BLaER1 treated with 17β-estradiol and CSF1 and Interleukin-3, amounts not matched to agents 10 nM and 100 nM (cell line): ENCODE data around the gene PAK2.
"Not testable (repeated sequence)": the region's sequence is repeated elsewhere in the genome, so short reads cannot be mapped to it uniquely, and the experiment has no call there.

ENCODE experiments used
- H3K27ac ChIP-seq, 11 experiments: shearing (Covaris generic); formaldehyde crosslinking; 2 replicates each; pipeline ENCODE4 v1.8.1; 2022
- H3K27me3 ChIP-seq, 11 experiments: shearing (Covaris generic); formaldehyde crosslinking; 2 replicates each; pipeline ENCODE4 v1.8.1; 2022
- H3K36me3 ChIP-seq, 11 experiments: shearing (Covaris generic); formaldehyde crosslinking; 2 replicates each; pipeline ENCODE4 v1.8.1; 2022
- H3K4me1 ChIP-seq, 10 experiments: shearing (Covaris generic); formaldehyde crosslinking; 2 replicates each; pipeline ENCODE4 v1.8.1; 2022
- H3K4me2 ChIP-seq, 11 experiments: shearing (Covaris generic); formaldehyde crosslinking; 2 replicates each; pipeline ENCODE4 v1.8.1; 2022
- H3K4me3 ChIP-seq, 10 experiments: shearing (Covaris generic); formaldehyde crosslinking; 2 replicates each; pipeline ENCODE4 v1.8.1; 2022
- H3K9ac ChIP-seq, 11 experiments: shearing (Covaris generic); formaldehyde crosslinking; 2 replicates each; pipeline ENCODE4 v1.8.1; 2022
- H3K9me3 ChIP-seq, 11 experiments: shearing (Covaris generic); formaldehyde crosslinking; replicated peaks in 1 of 11; 2 replicates each; pipeline ENCODE4 v1.8.1; 2022
- H4K20me1 ChIP-seq, 11 experiments: shearing (Covaris generic); formaldehyde crosslinking; 2 replicates each; pipeline ENCODE4 v1.8.1; 2022
- Cebpa-rat ChIP-seq, 11 experiments: shearing (Covaris generic); IDR thresholded peaks; 2 replicates each; pipeline ENCODE4 v1.8.1; 2022

The PAK2 gene

GRCh38 chr3:196803891-196804468 is 64.3 kb downstream of the PAK2 start:
- Histone ChIP-seq H3K4me1 (no peaks in the 10 kb centered on the region), H3K9ac (no peak overlapping the region), H3K27me3 (no peaks in the 10 kb centered on the region), H3K27ac (no peak overlapping the region), H3K36me3 (peaks cover 95 to 100% (median 98%) of the 10 kb centered on the region in 11 experiments), H3K4me3 (no peak overlapping the region), H3K4me2 (no peak overlapping the region), H4K20me1 (peaks cover 25 to 75% (median 41%) of the 10 kb centered on the region in 11 experiments; a peak in 20 of 22 replicates), H3K9me3 (peaks cover 0 to 19% (median 11%) of the 10 kb centered on the region in 11 experiments; a peak in 16 of 22 replicates)
- no peak for TF ChIP-seq Cebpa-rat (IDR thresholded peaks at IDR 0.05)

GRCh38 chr3:196804773-196805172 is 65.1 kb downstream of the PAK2 start:
- H3K4me1 ChIP-seq, result no peaks in the 10 kb centered on the region
- H3K4me3 ChIP-seq, result no peak overlapping the region
- TF ChIP-seq Cebpa-rat (IDR thresholded peaks at IDR 0.05), result no peak
- H3K4me2 ChIP-seq, result no peak overlapping the region
- peaks cover 0 to 27% (median 19%) of the 10 kb centered on the region in 11 experiments; a peak in 17 of 22 replicates for H3K9me3 ChIP-seq
- peaks cover 95 to 100% (median 98%) of the 10 kb centered on the region in 11 experiments for H3K36me3 ChIP-seq
- H4K20me1 ChIP-seq, result peaks cover 19 to 67% (median 33%) of the 10 kb centered on the region in 11 experiments; a peak in 18 of 22 replicates
- no peak overlapping the region for H3K27ac ChIP-seq
- no peaks in the 10 kb centered on the region for H3K27me3 ChIP-seq
- no peak overlapping the region for H3K9ac ChIP-seq

- no peak overlapping the region for H3K4me2 ChIP-seq
- H3K4me3 ChIP-seq, result no peak overlapping the region
- peaks cover 89 to 97% (median 96%) of the 10 kb centered on the region in 11 experiments for H3K36me3 ChIP-seq
Measured at GRCh38 chr3:196810963-196811581, 71.4 kb downstream of the PAK2 start.

GRCh38 chr3:196812853-196813252 is 73.2 kb downstream of the PAK2 start:
- no peak overlapping the region for H3K9ac ChIP-seq
- H3K27me3 ChIP-seq, result no peaks in the 10 kb centered on the region
- H3K36me3 ChIP-seq, result peaks cover 86 to 97% (median 95%) of the 10 kb centered on the region in 11 experiments
- H3K27ac ChIP-seq, result no peak overlapping the region
- H3K9me3 ChIP-seq, result peaks cover 4 to 29% (median 23%) of the 10 kb centered on the region in 11 experiments; a peak in 19 of 22 replicates
- no peaks in the 10 kb centered on the region for H3K4me1 ChIP-seq
- H4K20me1 ChIP-seq, result peaks cover 0 to 54% (median 5%) of the 10 kb centered on the region in 11 experiments; a peak in 6 of 22 replicates
- no peak overlapping the region for H3K4me3 ChIP-seq
- H3K4me2 ChIP-seq, result no peak overlapping the region
- no peak for TF ChIP-seq Cebpa-rat (IDR thresholded peaks at IDR 0.05)

More at GRCh38 chr3:196810963-196811581, 71.4 kb downstream of the PAK2 start:
- Histone ChIP-seq H3K9ac (no peak overlapping the region), H3K27me3 (no peaks in the 10 kb centered on the region), H4K20me1 (peaks cover 0 to 46% (median 0%) of the 10 kb centered on the region in 11 experiments; a peak in 3 of 22 replicates), H3K9me3 (peaks cover 4 to 35% (median 24%) of the 10 kb centered on the region in 11 experiments; a peak in 19 of 22 replicates), H3K27ac (no peak overlapping the region), H3K4me1 (no peaks in the 10 kb centered on the region)
- TF ChIP-seq Cebpa-rat (IDR thresholded peaks at IDR 0.05), result no peak

- Histone ChIP-seq H3K4me1 (no peaks in the 10 kb centered on the region), H3K9ac (no peak overlapping the region), H3K27me3 (no peaks in the 10 kb centered on the region), H3K4me2 (no peak overlapping the region), H3K36me3 (peaks cover 86 to 97% (median 95%) of the 10 kb centered on the region in 11 experiments), H3K9me3 (peaks cover 4 to 18% (median 16%) of the 10 kb centered on the region in 11 experiments; a peak in 19 of 22 replicates), H4K20me1 (peaks cover 0 to 55% (median 5%) of the 10 kb centered on the region in 11 experiments; a peak in 6 of 22 replicates), H3K4me3 (no peak overlapping the region), H3K27ac (no peak overlapping the region)
- TF ChIP-seq Cebpa-rat (IDR thresholded peaks at IDR 0.05), result no peak
Measured at GRCh38 chr3:196813903-196814302, 74.2 kb downstream of the PAK2 start.

GRCh38 chr3:196821806-196822355 is 82.2 kb downstream of the PAK2 start:
- no peak overlapping the region for H3K4me3 ChIP-seq
- H3K36me3 ChIP-seq, result peaks cover 99 to 100% (median 100%) of the 10 kb centered on the region in 11 experiments

GRCh38 chr3:196829651-196830050 is 90.0 kb downstream of the PAK2 start:
- Histone ChIP-seq H4K20me1 (peaks cover 0 to 38% (median 6%) of the 10 kb centered on the region in 11 experiments; a peak in 8 of 22 replicates), H3K36me3 (peaks cover 68 to 89% (median 78%) of the 10 kb centered on the region in 11 experiments)
- H3K4me1 ChIP-seq, H3K9ac ChIP-seq, H3K9me3 ChIP-seq, H3K27me3 ChIP-seq, H3K4me2 ChIP-seq, H3K4me3 ChIP-seq, H3K27ac ChIP-seq: not testable (repeated sequence)

More at GRCh38 chr3:196821806-196822355, 82.2 kb downstream of the PAK2 start:
- no peak for TF ChIP-seq Cebpa-rat (IDR thresholded peaks at IDR 0.05)
- H3K9me3 ChIP-seq, result peaks cover 0 to 7% (median 0%) of the 10 kb centered on the region in 11 experiments; a peak in 2 of 22 replicates
- H3K9ac ChIP-seq, result no peak overlapping the region
- H3K4me2 ChIP-seq, result no peak overlapping the region
- H4K20me1 ChIP-seq, result peaks cover 0 to 50% (median 14%) of the 10 kb centered on the region in 11 experiments; a peak in 9 of 22 replicates
- no peaks in the 10 kb centered on the region for H3K27me3 ChIP-seq
- no peak overlapping the region for H3K27ac ChIP-seq
- no peaks in the 10 kb centered on the region for H3K4me1 ChIP-seq

- Histone ChIP-seq H3K4me3 (no peak overlapping the region), H3K9me3 (no peaks in the 10 kb centered on the region), H3K36me3 (peaks cover 24 to 39% (median 28%) of the 10 kb centered on the region in 11 experiments), H3K27me3 (no peaks in the 10 kb centered on the region), H3K4me2 (no peak overlapping the region), H3K9ac (no peak overlapping the region), H3K27ac (no peak overlapping the region), H3K4me1 (peaks cover 0 to 6% (median 0%) of the 10 kb centered on the region in 10 experiments; a peak in 2 of 20 replicates), H4K20me1 (peaks cover 0 to 10% (median 0%) of the 10 kb centered on the region in 11 experiments; a peak in 3 of 22 replicates)
- no peak for TF ChIP-seq Cebpa-rat (IDR thresholded peaks at IDR 0.05)
Measured at GRCh38 chr3:196835086-196835485, 95.4 kb downstream of the PAK2 start.

GRCh38 chr3:196836626-196837025 is 97.0 kb downstream of the PAK2 start:
- H4K20me1 ChIP-seq, H3K4me3 ChIP-seq, H3K4me2 ChIP-seq, H3K4me1 ChIP-seq, H3K27me3 ChIP-seq, H3K9ac ChIP-seq, H3K27ac ChIP-seq, H3K9me3 ChIP-seq: not testable (repeated sequence)
- peaks cover 10 to 24% (median 14%) of the 10 kb centered on the region in 11 experiments; a peak in 20 of 22 replicates for H3K36me3 ChIP-seq
